NCI-H187 (cell line): ENCODE measurements around the gene RNF207.
"Not testable (repeated sequence)": the region's sequence is repeated elsewhere in the genome, so short reads cannot be mapped to it uniquely, and the experiment has no call there.

Source experiments
- DNase-seq, 2 experiments: peaks; one replicate each; lab custom pipeline; 2025; lab: John Stamatoyannopoulos, UW

RNF207 gene

GRCh38 chr1:6200188-6200809 is 5.6 kb upstream of the RNF207 start:
- no peak for DNase-seq

- no peak for DNase-seq
Measured at GRCh38 chr1:6202256-6202655, 3.7 kb upstream of the RNF207 start.

- DNase-seq: no peak
Measured at GRCh38 chr1:6206520-6206855, 569 bp downstream of the RNF207 start.

- DNase-seq: no peak
Measured at GRCh38 chr1:6207075-6207885, 1.4 kb downstream of the RNF207 start.

- no peak for DNase-seq
Measured at GRCh38 chr1:6207921-6208320, 2.0 kb downstream of the RNF207 start.

- DNase-seq: no peak
Measured at GRCh38 chr1:6208723-6209660, 3.1 kb downstream of the RNF207 start.

- DNase-seq: no peak
Measured at GRCh38 chr1:6209661-6210580, 4.0 kb downstream of the RNF207 start.

GRCh38 chr1:6210591-6211355 is 4.9 kb downstream of the RNF207 start:
- no peak for DNase-seq

- no peak for DNase-seq
Measured at GRCh38 chr1:6211731-6212130, 5.8 kb downstream of the RNF207 start.

GRCh38 chr1:6212193-6212959 is 6.5 kb downstream of the RNF207 start:
- DNase-seq: no peak

- peak; percentile 17 to 49 for DNase-seq
Measured at GRCh38 chr1:6218375-6219164, 12.7 kb downstream of the RNF207 start.

GRCh38 chr1:6219641-6220040 is 13.7 kb downstream of the RNF207 start:
- not testable (repeated sequence) for DNase-seq

GRCh38 chr1:6220236-6220635 is 14.3 kb downstream of the RNF207 start:
- DNase-seq: no peak

GRCh38 chr1:6221210-6221784 is 15.4 kb downstream of the RNF207 start:
- DNase-seq: peak in 1 of 2 experiments; percentile 55

GRCh38 chr1:6222636-6223035 is 16.7 kb downstream of the RNF207 start:
- no peak for DNase-seq

GRCh38 chr1:6223617-6224016 is 17.7 kb downstream of the RNF207 start:
- no peak for DNase-seq

- no peak for DNase-seq
Measured at GRCh38 chr1:6224718-6225117, 18.8 kb downstream of the RNF207 start.

GRCh38 chr1:6225651-6226050 is 19.7 kb downstream of the RNF207 start:
- DNase-seq: no peak

GRCh38 chr1:6233376-6233775 is 27.5 kb downstream of the RNF207 start:
- DNase-seq: no peak
